LNCaP clone FGC (cell line): ENCODE results near the gene A2M.

ENCODE experiments used
- DNase-seq: peaks from one replicate; pipeline ENCODE4 v3.0.0-alpha.2; 2011; ENCODE audit warnings: low read depth
- H3K4me3 ChIP-seq: 2 replicates; pipeline ENCODE4 v1.5.1; 2011; ENCODE audit warnings: mild to moderate bottlenecking, low read depth, low read length, control low read depth
- TF ChIP-seq, protein P1 (sequence below): IDR thresholded peaks from 2 replicates; pipeline ENCODE4 v1.5.1; 2012; ENCODE audit warnings: mild to moderate bottlenecking; ENCODE audit not compliant: control insufficient read depth, insufficient read depth; ENCODE audit errors: extremely low read depth

Gene A2M

GRCh38 chr12:9111525-9111924 lies 4.2 kb downstream of the A2M start:
- TF ChIP-seq, protein P1, sequence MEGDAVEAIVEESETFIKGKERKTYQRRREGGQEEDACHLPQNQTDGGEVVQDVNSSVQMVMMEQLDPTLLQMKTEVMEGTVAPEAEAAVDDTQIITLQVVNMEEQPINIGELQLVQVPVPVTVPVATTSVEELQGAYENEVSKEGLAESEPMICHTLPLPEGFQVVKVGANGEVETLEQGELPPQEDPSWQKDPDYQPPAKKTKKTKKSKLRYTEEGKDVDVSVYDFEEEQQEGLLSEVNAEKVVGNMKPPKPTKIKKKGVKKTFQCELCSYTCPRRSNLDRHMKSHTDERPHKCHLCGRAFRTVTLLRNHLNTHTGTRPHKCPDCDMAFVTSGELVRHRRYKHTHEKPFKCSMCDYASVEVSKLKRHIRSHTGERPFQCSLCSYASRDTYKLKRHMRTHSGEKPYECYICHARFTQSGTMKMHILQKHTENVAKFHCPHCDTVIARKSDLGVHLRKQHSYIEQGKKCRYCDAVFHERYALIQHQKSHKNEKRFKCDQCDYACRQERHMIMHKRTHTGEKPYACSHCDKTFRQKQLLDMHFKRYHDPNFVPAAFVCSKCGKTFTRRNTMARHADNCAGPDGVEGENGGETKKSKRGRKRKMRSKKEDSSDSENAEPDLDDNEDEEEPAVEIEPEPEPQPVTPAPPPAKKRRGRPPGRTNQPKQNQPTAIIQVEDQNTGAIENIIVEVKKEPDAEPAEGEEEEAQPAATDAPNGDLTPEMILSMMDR = no peak
- no peak overlapping the region for H3K4me3 ChIP-seq
- DNase-seq = no peak

- TF ChIP-seq, protein P1 = no peak
- DNase-seq = no peak
Measured at GRCh38 chr12:9109737-9110491, 5.8 kb downstream of the A2M start.

GRCh38 chr12:9109213-9109522 lies 6.6 kb downstream of the A2M start:
- no peak for DNase-seq
- TF ChIP-seq, protein P1 = no peak
- H3K4me3 ChIP-seq = no peak overlapping the region

More at GRCh38 chr12:9109737-9110491, 5.8 kb downstream of the A2M start:
- no peak overlapping the region for H3K4me3 ChIP-seq

DNA sequence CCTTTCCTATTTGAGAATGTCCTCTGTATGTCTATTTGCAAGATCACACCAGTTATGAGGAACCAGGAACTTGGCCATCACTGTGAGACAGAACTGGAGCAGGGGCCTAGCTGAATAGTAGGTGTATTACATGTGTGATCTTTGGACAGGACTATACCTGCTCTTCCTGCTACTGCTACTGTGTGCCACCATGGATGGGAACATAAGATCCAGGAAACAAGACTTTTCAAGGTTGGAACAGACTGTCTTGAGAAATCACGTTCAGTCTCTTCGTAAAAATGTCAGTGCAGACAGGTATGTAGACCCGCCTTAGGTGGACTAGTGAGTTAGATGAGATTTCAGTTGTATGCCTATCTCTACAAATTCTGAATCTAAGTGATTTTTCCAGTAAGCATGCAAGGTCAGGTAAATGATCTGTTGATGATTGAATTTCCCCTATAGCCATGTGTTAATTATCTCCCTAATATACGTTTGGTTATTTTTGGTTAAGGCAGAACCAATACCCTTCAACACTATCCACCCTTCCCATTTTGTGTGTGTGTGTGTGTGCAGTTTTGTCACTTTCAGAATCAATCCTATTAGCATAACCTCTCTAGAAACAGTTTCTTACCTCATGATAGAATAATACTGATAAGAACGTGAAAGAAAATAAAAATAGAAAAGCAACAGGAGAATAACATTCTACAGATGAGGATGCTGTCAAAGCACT lies 7.1 kb downstream of the A2M start:
- H3K4me3 ChIP-seq = no peak overlapping the region
- no peak for DNase-seq
- TF ChIP-seq, protein P1 = no peak

DNA sequence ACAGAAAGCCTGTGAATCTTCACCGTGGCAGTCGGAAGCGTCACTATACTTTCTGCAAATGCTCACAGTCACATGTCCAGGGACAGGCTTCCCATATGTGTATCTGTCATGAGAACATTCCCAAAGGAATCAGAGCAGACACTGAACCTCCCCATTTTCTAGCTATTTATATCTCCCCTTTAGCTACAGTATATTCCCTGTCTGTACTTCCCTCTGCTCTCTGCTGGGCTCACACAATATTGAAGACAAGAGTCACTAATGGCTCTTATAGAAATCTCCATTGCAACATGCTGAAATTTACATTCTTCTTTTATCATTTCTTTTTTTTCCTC lies 8.2 kb downstream of the A2M start:
- no peak overlapping the region for H3K4me3 ChIP-seq
- DNase-seq = no peak
- TF ChIP-seq, protein P1 = no peak

GRCh38 chr12:9106610-9107541 lies 8.8 kb downstream of the A2M start:
- H3K4me3 ChIP-seq = no peak overlapping the region
- no peak for DNase-seq
- TF ChIP-seq, protein P1 = no peak
